ENCODE measurements around the gene SH3D19.

GRCh38 chr4:151193414-151193813 lies 132.0 kb downstream of the SH3D19 start:
- TF ChIP-seq CTCF (conservative IDR thresholded peaks at IDR 0.05; ENCODE audit: low read depth, low read length), result no peak
- no peak for TF ChIP-seq BHLHE40 (IDR thresholded peaks at IDR 0.05; ENCODE audit: low read depth, low read length)
- no peak for TF ChIP-seq FOS (IDR thresholded peaks at IDR 0.05; ENCODE audit: low read depth, low read length)
- TF ChIP-seq CHD1 (IDR thresholded peaks at IDR 0.05; ENCODE audit: low read depth, low read length), result no peak
- no peak for TF ChIP-seq POLR2A (IDR thresholded peaks at IDR 0.05; ENCODE audit: low read depth, low read length)
